Measurements from ENCODE around the gene TCF25.

DNA sequence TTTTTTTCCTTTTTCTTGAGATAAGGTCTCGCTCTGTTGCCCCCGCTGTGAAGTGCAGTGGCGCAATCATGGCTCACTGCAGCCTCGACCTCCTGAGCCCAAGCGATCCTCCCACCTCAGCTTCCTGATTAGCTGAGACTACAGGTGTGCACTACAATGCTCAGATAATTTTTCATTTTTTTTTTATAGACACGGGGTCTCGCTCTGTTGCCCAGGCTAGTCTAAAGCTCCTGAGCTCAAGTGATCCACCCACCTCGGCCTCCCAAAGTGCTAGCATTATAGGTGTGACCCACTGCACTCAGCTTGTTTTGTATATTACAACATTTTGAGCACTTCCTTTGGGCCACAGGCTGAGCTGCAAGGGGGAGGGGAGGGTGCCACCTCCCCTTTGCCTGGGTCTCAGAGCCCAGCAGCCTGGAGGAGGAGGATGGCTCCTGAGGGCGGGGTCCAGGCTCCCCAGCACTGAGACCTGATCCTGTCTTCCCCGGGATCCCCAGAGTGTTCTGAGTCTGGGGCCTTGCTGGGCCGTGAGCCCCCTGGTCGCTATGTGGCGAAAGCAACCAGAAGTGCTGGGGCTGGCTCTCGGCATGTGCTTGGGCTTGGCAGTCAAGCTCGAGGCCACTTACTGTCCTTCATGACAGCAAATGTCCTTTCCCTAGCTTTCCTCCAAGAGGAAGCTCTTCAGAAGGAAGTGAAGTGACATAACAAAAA, 83.3 kb downstream of the TCF25 start:
- TF ChIP-seq SP1 (IDR thresholded peaks at IDR 0.05; ENCODE audit: low read depth) (no peak), SRF (IDR thresholded peaks at IDR 0.05; ENCODE audit: low read depth) (no peak), POLR2A (IDR thresholded peaks at IDR 0.05; ENCODE audit: borderline replicate concordance, extremely low read depth, insufficient read depth, insufficient read length) (no peak), POLR2AphosphoS5 (IDR thresholded peaks at IDR 0.05; ENCODE audit: low read depth, low read length) (no peak), ZFX (IDR thresholded peaks at IDR 0.05) (no peak), EZH2 (IDR thresholded peaks at IDR 0.05) (no peak)
- TF ChIP-seq, protein P1, sequence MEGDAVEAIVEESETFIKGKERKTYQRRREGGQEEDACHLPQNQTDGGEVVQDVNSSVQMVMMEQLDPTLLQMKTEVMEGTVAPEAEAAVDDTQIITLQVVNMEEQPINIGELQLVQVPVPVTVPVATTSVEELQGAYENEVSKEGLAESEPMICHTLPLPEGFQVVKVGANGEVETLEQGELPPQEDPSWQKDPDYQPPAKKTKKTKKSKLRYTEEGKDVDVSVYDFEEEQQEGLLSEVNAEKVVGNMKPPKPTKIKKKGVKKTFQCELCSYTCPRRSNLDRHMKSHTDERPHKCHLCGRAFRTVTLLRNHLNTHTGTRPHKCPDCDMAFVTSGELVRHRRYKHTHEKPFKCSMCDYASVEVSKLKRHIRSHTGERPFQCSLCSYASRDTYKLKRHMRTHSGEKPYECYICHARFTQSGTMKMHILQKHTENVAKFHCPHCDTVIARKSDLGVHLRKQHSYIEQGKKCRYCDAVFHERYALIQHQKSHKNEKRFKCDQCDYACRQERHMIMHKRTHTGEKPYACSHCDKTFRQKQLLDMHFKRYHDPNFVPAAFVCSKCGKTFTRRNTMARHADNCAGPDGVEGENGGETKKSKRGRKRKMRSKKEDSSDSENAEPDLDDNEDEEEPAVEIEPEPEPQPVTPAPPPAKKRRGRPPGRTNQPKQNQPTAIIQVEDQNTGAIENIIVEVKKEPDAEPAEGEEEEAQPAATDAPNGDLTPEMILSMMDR (IDR thresholded peaks at IDR 0.05 in 2 of 3, conservative IDR thresholded peaks at IDR 0.05 in 1 of 3; ENCODE audit: borderline replicate concordance in 1 of 3, insufficient read depth in 1 of 3, low read depth in 2 of 3, low read length in 2 of 3), result no peak
- TF ChIP-seq, protein P2, sequence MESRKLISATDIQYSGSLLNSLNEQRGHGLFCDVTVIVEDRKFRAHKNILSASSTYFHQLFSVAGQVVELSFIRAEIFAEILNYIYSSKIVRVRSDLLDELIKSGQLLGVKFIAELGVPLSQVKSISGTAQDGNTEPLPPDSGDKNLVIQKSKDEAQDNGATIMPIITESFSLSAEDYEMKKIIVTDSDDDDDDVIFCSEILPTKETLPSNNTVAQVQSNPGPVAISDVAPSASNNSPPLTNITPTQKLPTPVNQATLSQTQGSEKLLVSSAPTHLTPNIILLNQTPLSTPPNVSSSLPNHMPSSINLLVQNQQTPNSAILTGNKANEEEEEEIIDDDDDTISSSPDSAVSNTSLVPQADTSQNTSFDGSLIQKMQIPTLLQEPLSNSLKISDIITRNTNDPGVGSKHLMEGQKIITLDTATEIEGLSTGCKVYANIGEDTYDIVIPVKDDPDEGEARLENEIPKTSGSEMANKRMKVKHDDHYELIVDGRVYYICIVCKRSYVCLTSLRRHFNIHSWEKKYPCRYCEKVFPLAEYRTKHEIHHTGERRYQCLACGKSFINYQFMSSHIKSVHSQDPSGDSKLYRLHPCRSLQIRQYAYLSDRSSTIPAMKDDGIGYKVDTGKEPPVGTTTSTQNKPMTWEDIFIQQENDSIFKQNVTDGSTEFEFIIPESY (IDR thresholded peaks at IDR 0.05; ENCODE audit: extremely low read depth, insufficient replicate concordance, low read length), result no peak

Data from HCT116 (cell line).